NCI-H1417 (cell line): Measurements from ENCODE around the gene TAL1.
A peak's percentile ranks its signal among the peaks of the same experiment; 100 is the strongest.

ENCODE experiments used
- DNase-seq, 3 experiments: peaks; one replicate each; lab custom pipeline; 2025; lab: John Stamatoyannopoulos, UW

TAL1 gene

GRCh38 chr1:47229886-47230691 lies 1.9 kb downstream of the TAL1 start:
- no peak for DNase-seq

GRCh38 chr1:47229031-47229885 lies 2.8 kb downstream of the TAL1 start:
- DNase-seq = no peak

GRCh38 chr1:47228644-47229030 lies 3.4 kb downstream of the TAL1 start:
- no peak for DNase-seq

- DNase-seq = no peak
Measured at GRCh38 chr1:47227341-47228232, 4.4 kb downstream of the TAL1 start.

GRCh38 chr1:47226839-47227215 lies 5.2 kb downstream of the TAL1 start:
- no peak for DNase-seq

GRCh38 chr1:47226121-47226838 lies 5.7 kb downstream of the TAL1 start:
- no peak for DNase-seq

- peak in 2 of 3 experiments; percentile 59 to 69 for DNase-seq
Measured at GRCh38 chr1:47225430-47226100, 6.5 kb downstream of the TAL1 start.

- peak in 2 of 3 experiments; percentile 58 to 59 for DNase-seq
Measured at GRCh38 chr1:47224676-47225399, 7.2 kb downstream of the TAL1 start.

- no peak for DNase-seq
Measured at GRCh38 chr1:47223921-47224675, 7.9 kb downstream of the TAL1 start.

- no peak for DNase-seq
Measured at GRCh38 chr1:47223174-47223920, 8.7 kb downstream of the TAL1 start.

- DNase-seq = no peak
Measured at GRCh38 chr1:47222476-47222875, 9.5 kb downstream of the TAL1 start.

GRCh38 chr1:47219590-47220220 lies 12.3 kb downstream of the TAL1 start:
- no peak for DNase-seq

- DNase-seq = no peak
Measured at GRCh38 chr1:47219001-47219400, 13.0 kb downstream of the TAL1 start.

- no peak for DNase-seq
Measured at GRCh38 chr1:47216278-47217059, 15.6 kb downstream of the TAL1 start.

GRCh38 chr1:47215713-47216112 lies 16.3 kb downstream of the TAL1 start:
- DNase-seq = no peak

GRCh38 chr1:47214549-47214948 lies 17.5 kb downstream of the TAL1 start:
- no peak for DNase-seq

- no peak for DNase-seq
Measured at GRCh38 chr1:47213230-47213963, 18.6 kb downstream of the TAL1 start.
